GM23248 (cell line): ENCODE measurements around the gene FSD1L.

Experiments
- EZH2 ChIP-seq: fragments of 200-600 bp; sonication (generic); IDR thresholded peaks from 2 replicates; pipeline ENCODE4 v1.6.1; 2018; ENCODE audit warnings: antibody characterized with exemption, mild to moderate bottlenecking; ENCODE audit not compliant: insufficient read depth, poor library complexity, severe bottlenecking
- EZH2phosphoT487 ChIP-seq: fragments of 200-600 bp; sonication (generic); IDR thresholded peaks from 2 replicates; pipeline ENCODE4 v1.6.1; 2018; ENCODE audit warnings: antibody characterized with exemption, moderate library complexity, mild to moderate bottlenecking, low read depth; ENCODE audit not compliant: insufficient read depth

DNA sequence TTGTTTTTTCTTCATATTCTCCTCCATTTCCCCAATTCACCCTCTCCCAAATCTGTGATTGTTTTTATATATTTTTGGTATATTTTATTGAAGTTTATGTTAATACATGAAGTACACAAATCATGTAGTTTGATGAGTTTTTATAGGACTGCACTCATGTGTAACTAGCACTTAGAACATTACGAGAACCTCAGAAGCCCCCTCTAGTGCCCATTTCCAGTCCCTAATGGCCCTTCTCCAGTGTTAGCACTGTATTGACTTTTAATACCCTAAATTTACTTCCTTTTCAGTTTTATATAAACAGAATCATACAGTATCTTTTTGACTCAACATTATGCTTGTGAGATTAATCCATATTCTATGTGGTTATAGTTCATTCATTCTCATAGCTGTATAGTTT is 91.6 kb downstream of the FSD1L start:
- TF ChIP-seq EZH2 (no peak), EZH2phosphoT487 (no peak)
